CD14-positive monocyte (primary cell): ENCODE data around the gene PTPRE. TPM values are rescaled to one million over a fixed set of nuclear protein-coding genes. Genes with fewer than 3 reads are reported as not detected.
A peak's percentile ranks its signal among the peaks of the same experiment; 100 is the strongest.

Experiments used
- DNase-seq, 3 donors: peaks; one replicate each; pipeline ENCODE4 v3.0.0-alpha.2; 2011 to 2022
- H2AFZ ChIP-seq: 2 replicates; pipeline ENCODE4 v1.6.0; 2012; ENCODE audit warnings: mild to moderate bottlenecking, low read depth, low read length, inconsistent platforms; ENCODE audit not compliant: insufficient read depth, poor library complexity, severe bottlenecking
- H3K27ac ChIP-seq, 2 donors: 1 replicate in 1 of 2; 2 replicates in 1 of 2; pipeline ENCODE4 v1.5.1; 2012 to 2013; ENCODE audit warnings: low read length in 2 of 2, control low read depth in 1 of 2, inconsistent platforms in 1 of 2, low read depth in 1 of 2, mild to moderate bottlenecking in 1 of 2
- H3K27me3 ChIP-seq, 2 donors: one replicate each; pipeline versions ENCODE4 v1.6.0 to v1.6.1; 2011 to 2013; ENCODE audit warnings: low read length in 2 of 2; ENCODE audit not compliant: control insufficient read depth in 2 of 2, insufficient read depth in 2 of 2
- H3K36me3 ChIP-seq, 2 donors: replicated peaks in 1 of 2; 1 replicate in 1 of 2; 2 replicates in 1 of 2; pipeline versions ENCODE4 v1.5.1 to v1.6.1; 2012 to 2013; ENCODE audit warnings: low read length in 2 of 2, control low read depth in 1 of 2, inconsistent platforms in 1 of 2, mild to moderate bottlenecking in 1 of 2; ENCODE audit not compliant: insufficient read depth in 2 of 2, control insufficient read depth in 1 of 2
- H3K4me1 ChIP-seq, 2 donors: 1 replicate in 1 of 2; 2 replicates in 1 of 2; pipeline versions ENCODE4 v1.5.1 to v1.6.1; 2012 to 2013; ENCODE audit warnings: low read length in 2 of 2, control low read depth in 1 of 2, inconsistent platforms in 1 of 2, mild to moderate bottlenecking in 1 of 2, moderate library complexity in 1 of 2; ENCODE audit not compliant: insufficient read depth in 2 of 2, control insufficient read depth in 1 of 2
- H3K4me2 ChIP-seq: replicated peaks from 2 replicates; pipeline ENCODE3; 2012; ENCODE audit warnings: low read length, moderate library complexity, mild to moderate bottlenecking; ENCODE audit not compliant: poor library complexity, severe bottlenecking; ENCODE audit errors: extremely low read depth
- H3K4me3 ChIP-seq, 3 experiments: fragments of 200-600 bp in 1 of 3; sonication (generic) in 1 of 3; replicated peaks in 1 of 3; 1 replicate in 2 of 3; 2 replicates in 1 of 3; pipeline ENCODE4 v1.5.1; 2011 to 2013; ENCODE audit warnings: low read length in 3 of 3, mild to moderate bottlenecking in 3 of 3, control low read depth in 2 of 3, low read depth in 2 of 3, inconsistent platforms in 1 of 3, moderate library complexity in 1 of 3
- H3K79me2 ChIP-seq: 2 replicates; pipeline ENCODE4 v1.6.0; 2012; ENCODE audit warnings: mild to moderate bottlenecking, control low read depth, inconsistent platforms, low read length, moderate library complexity; ENCODE audit not compliant: insufficient read depth
- H3K9ac ChIP-seq: 2 replicates; pipeline ENCODE4 v1.6.0; 2017; ENCODE audit warnings: low read length, mild to moderate bottlenecking; ENCODE audit not compliant: insufficient read depth, poor library complexity, severe bottlenecking
- H3K9me3 ChIP-seq, 2 donors: replicated peaks in 1 of 2; 1 replicate in 1 of 2; 2 replicates in 1 of 2; pipeline versions ENCODE4 v1.5.1 to v1.6.1; 2012 to 2013; ENCODE audit warnings: low read length in 2 of 2, control low read depth in 1 of 2; ENCODE audit not compliant: control insufficient read depth in 1 of 2, insufficient read depth in 1 of 2
- H4K20me1 ChIP-seq: 2 replicates; pipeline ENCODE4 v1.6.0; 2012; ENCODE audit warnings: mild to moderate bottlenecking, low read length, control low read depth, moderate library complexity; ENCODE audit not compliant: insufficient read depth
- H3K27ac Mint-ChIP-seq, 7 donors: one replicate each; pipeline ENCODE4 v1.8.0; 2020; ENCODE audit warnings: mild to moderate bottlenecking in 7 of 7, mixed read lengths in 7 of 7, moderate library complexity in 6 of 7, inconsistent platforms in 2 of 7
- H3K27me3 Mint-ChIP-seq, 3 donors: one replicate each; pipeline ENCODE4 v1.8.0; 2021 to 2022; ENCODE audit warnings: low read depth in 3 of 3, mild to moderate bottlenecking in 3 of 3, mixed read lengths in 3 of 3, moderate library complexity in 3 of 3, inconsistent platforms in 1 of 3
- H3K36me3 Mint-ChIP-seq, 2 donors: one replicate each; pipeline ENCODE4 v1.8.0; 2020; ENCODE audit warnings: mixed read lengths in 2 of 2, inconsistent platforms in 1 of 2, mild to moderate bottlenecking in 1 of 2
- H3K4me1 Mint-ChIP-seq: one replicate; pipeline ENCODE4 v1.8.0; 2020; ENCODE audit warnings: mild to moderate bottlenecking, mixed read lengths
- H3K4me3 Mint-ChIP-seq, 2 donors: one replicate each; pipeline ENCODE4 v1.8.0; 2020; ENCODE audit warnings: mild to moderate bottlenecking in 2 of 2, mixed read lengths in 2 of 2, moderate library complexity in 1 of 2
- H3K9me3 Mint-ChIP-seq, 7 donors: one replicate each; pipeline ENCODE4 v1.8.0; 2020 to 2022; ENCODE audit warnings: mixed read lengths in 7 of 7, mild to moderate bottlenecking in 6 of 7, moderate library complexity in 6 of 7, inconsistent platforms in 2 of 7
- CTCF ChIP-seq: fragments of 200-600 bp; IDR thresholded peaks from one replicate; pipeline ENCODE4 v1.8.0; 2022; ENCODE audit warnings: antibody characterized with exemption, mild to moderate bottlenecking
- WGBS: methylation state at CpG from one replicate; pipeline ENCODE4 v1.1.5; 2013; ENCODE audit warnings: missing lambda C conversion rate; ENCODE audit not compliant: insufficient coverage; 5-methylcytosine and 5-hydroxymethylcytosine counted together
- intact Hi-C, 2 donors: fragments of 100-400 bp; cut with micrococcal nuclease; formaldehyde crosslinking; loops; one replicate each; pipeline versions ENCODE4 v1.15.0 to v1.15.1; 2023
- polyA plus RNA-seq, 3 donors: library from polyadenylated mRNA; depleted of rRNA in 1 of 3; unstranded in 2 of 3; stranded (reverse) in 1 of 3; fragments of 300-500 nt in 2 of 3; fragments of >200 nt in 1 of 3; fragmentation: Illumina TruSeq in 2 of 3; gene quantifications; 1 replicate in 2 of 3; 2 replicates in 1 of 3; pipeline ENCODE4 v1.2.3, GENCODE V29; 2012 to 2021

Gene PTPRE
- polyA plus RNA-seq, 3 donors, result 95.2 to 271 (median 125) TPM

GRCh38 chr10:128013626-128014025 lies 106.7 kb downstream of the PTPRE start:
- no peak for DNase-seq

GRCh38 chr10:128014236-128014635 lies 107.3 kb downstream of the PTPRE start:
- Histone ChIP-seq H3K27ac (no peak overlapping the region), H3K27me3 (no peaks in the 10 kb centered on the region), H3K36me3 (peaks cover 0 to 22% of the 10 kb centered on the region in 2 donors), H3K9ac (no peak overlapping the region), H3K4me3 (no peak overlapping the region), H2AFZ (no peak overlapping the region), H4K20me1 (peaks cover 99% of the 10 kb centered on the region), H3K79me2 (peaks cover 22% of the 10 kb centered on the region), H3K9me3 (no peaks in the 10 kb centered on the region), H3K4me1 (peaks cover 11 to 13% of the 10 kb centered on the region in 2 donors), H3K4me2 (no peak overlapping the region)
- intact Hi-C loops, result no loop called here
- Mint-ChIP-seq H3K27me3 (peaks cover 1 to 4% (median 2%) of the 10 kb centered on the region in 3 donors), H3K27ac (peak overlapping the region in 1 of 7 donors; percentile 42), H3K4me3 (no peak overlapping the region), H3K4me1 (peaks cover 19% of the 10 kb centered on the region), H3K9me3 (peaks cover 0 to 3% (median 0%) of the 10 kb centered on the region in 7 donors), H3K36me3 (peaks cover 15 to 18% of the 10 kb centered on the region in 2 donors)
- 80% methylated on average over 1 of the region's 7 CpGs for whole genome bisulfite sequencing
- DNase-seq, result no peak
- no peak for TF ChIP-seq CTCF

More at GRCh38 chr10:128013626-128014025, 106.7 kb downstream of the PTPRE start:
- Histone ChIP-seq H3K9me3 (no peaks in the 10 kb centered on the region), H3K9ac (no peak overlapping the region), H2AFZ (no peak overlapping the region), H3K79me2 (peaks cover 20% of the 10 kb centered on the region), H4K20me1 (peaks cover 94% of the 10 kb centered on the region), H3K27me3 (no peaks in the 10 kb centered on the region), H3K36me3 (peaks cover 0 to 19% of the 10 kb centered on the region in 2 donors), H3K27ac (no peak overlapping the region), H3K4me3 (no peak overlapping the region), H3K4me2 (no peak overlapping the region), H3K4me1 (peaks cover 11 to 13% of the 10 kb centered on the region in 2 donors)
- Mint-ChIP-seq H3K4me3 (no peak overlapping the region), H3K27me3 (peaks cover 1 to 4% (median 2%) of the 10 kb centered on the region in 3 donors), H3K36me3 (peaks cover 16 to 17% of the 10 kb centered on the region in 2 donors), H3K9me3 (peaks cover 0 to 3% (median 0%) of the 10 kb centered on the region in 7 donors), H3K27ac (peak overlapping the region in 1 of 7 donors; percentile 13), H3K4me1 (peaks cover 19% of the 10 kb centered on the region)
- intact Hi-C loops, result no loop called here
- no peak for TF ChIP-seq CTCF
- 94% methylated on average over 3 of the region's 4 CpGs for WGBS
